Measurements from ENCODE around the gene CAV3.

CAV3 gene

GRCh38 chr3:8743021-8743601 is 9.5 kb downstream of the CAV3 start:
- peak; percentile 60 for DNase-seq (ENCODE audit: low read depth)
- TF ChIP-seq CTCF (conservative IDR thresholded peaks at IDR 0.05; ENCODE audit: low read depth, low read length) = no peak
- H3K4me3 ChIP-seq (ENCODE audit: low read depth, low read length) = no peak overlapping the region

DNA sequence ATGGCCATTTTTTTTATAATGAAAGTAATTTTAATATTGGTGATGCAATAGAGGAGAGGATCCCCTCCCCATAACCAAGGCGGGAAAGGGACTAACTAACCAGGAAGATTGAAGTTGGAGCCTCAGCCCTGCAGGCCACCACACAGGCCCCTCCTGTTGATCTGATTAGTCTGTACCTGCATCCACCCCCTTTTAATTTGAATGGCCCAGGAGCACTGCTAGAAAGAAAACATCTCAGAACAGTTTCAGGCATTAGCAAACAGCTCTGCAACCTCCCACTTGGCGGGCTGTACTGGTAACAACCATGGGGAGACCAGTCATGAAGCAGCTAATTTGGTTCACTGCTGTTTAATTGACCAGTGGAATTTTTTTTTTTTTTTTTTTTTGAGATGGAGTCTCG is 10.3 kb downstream of the CAV3 start:
- no peak for DNase-seq (ENCODE audit: low read depth)

DNA sequence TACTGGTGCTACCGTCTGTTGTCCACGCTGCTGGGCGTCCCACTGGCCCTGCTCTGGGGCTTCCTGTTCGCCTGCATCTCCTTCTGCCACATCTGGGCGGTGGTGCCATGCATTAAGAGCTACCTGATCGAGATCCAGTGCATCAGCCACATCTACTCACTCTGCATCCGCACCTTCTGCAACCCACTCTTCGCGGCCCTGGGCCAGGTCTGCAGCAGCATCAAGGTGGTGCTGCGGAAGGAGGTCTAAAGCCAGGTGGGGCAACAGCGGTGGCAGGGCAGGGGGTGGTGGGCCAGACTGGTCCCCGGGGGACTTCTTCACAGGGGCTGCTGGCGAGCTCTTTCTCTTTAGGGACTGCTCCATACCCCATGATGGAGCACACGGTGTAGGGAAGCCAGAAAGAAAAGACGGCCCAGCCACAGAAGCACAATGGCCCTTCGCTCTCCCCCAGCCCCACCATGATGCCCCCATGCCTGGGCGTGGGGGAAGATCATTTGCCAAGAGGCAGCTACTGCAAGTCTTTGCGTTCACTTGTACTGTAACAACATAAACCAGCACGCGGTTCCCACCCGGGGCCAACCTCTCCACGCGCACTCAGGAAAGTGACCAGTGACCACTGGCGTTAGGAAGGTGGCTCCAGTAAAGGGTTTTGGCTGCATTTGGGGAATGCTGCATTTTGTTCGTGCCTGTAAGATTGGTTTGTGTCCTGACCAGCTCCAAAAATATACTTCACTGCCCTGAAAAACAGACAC is 12.2 kb downstream of the CAV3 start:
- H3K4me3 ChIP-seq (ENCODE audit: low read depth, low read length) = no peak overlapping the region
- no peak for DNase-seq (ENCODE audit: low read depth)
- no peak for TF ChIP-seq CTCF (conservative IDR thresholded peaks at IDR 0.05; ENCODE audit: low read depth, low read length)

More for the DNA sequence above, 10.3 kb downstream of the CAV3 start:
- H3K4me3 ChIP-seq (ENCODE audit: low read depth, low read length) = no peak overlapping the region
- TF ChIP-seq CTCF (conservative IDR thresholded peaks at IDR 0.05; ENCODE audit: low read depth, low read length) = no peak

DNA sequence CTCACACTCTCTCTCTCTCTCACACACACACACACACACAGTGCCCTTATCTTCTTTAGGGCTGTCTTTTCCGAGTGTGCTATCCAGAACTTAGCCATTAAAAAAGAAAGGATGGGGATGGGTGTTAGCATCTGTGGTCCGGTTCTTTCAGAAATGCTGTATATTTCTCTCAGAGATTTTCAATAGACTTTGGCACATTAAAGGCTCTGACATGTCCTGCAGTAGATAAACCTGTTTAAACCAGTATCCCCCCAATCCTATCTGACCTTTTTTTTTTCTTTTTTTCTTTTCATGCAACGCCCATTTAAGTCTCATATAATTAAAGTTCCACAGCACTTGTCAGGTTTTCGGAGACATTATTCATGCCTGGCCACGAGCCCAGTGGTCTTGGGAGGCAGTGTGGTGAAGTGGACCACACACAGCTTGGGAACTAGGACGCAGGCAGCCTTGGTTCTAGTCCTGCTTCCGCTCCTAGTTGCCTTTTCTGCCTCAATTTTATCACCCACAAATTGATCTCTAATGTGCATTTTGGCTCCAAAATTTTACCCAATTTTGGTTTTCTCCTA is 13.3 kb downstream of the CAV3 start:
- no peak for DNase-seq (ENCODE audit: low read depth)
- TF ChIP-seq CTCF (conservative IDR thresholded peaks at IDR 0.05; ENCODE audit: low read depth, low read length) = no peak
- no peak overlapping the region for H3K4me3 ChIP-seq (ENCODE audit: low read depth, low read length)

- no peak for TF ChIP-seq CTCF (conservative IDR thresholded peaks at IDR 0.05; ENCODE audit: low read depth, low read length)
- no peak for DNase-seq (ENCODE audit: low read depth)
- no peak overlapping the region for H3K4me3 ChIP-seq (ENCODE audit: low read depth, low read length)
Observed at GRCh38 chr3:8749316-8749715, 15.7 kb downstream of the CAV3 start.

- DNase-seq (ENCODE audit: low read depth) = no peak
- no peak for TF ChIP-seq CTCF (conservative IDR thresholded peaks at IDR 0.05; ENCODE audit: low read depth, low read length)
- no peak overlapping the region for H3K4me3 ChIP-seq (ENCODE audit: low read depth, low read length)
Observed at GRCh38 chr3:8752832-8753231, 19.2 kb downstream of the CAV3 start.

All from choroid plexus epithelial cell (primary cell).